PFSK-1 (cell line): Measurements from ENCODE around the gene NACC2.

Experiments
- FOXP2 ChIP-seq: optimal IDR thresholded peaks from 2 replicates; pipeline ENCODE3; 2011; ENCODE audit warnings: borderline replicate concordance, control low read depth, inconsistent platforms; ENCODE audit not compliant: insufficient read depth; ENCODE audit errors: extremely low read length, extremely low read depth
- POLR2AphosphoS5 ChIP-seq: IDR thresholded peaks from 2 replicates; pipeline ENCODE4 v1.6.1; 2012; ENCODE audit warnings: low read depth, mild to moderate bottlenecking, control low read depth, low read length, moderate library complexity
- SIN3A ChIP-seq: IDR thresholded peaks from 2 replicates; pipeline ENCODE4 v1.6.1; 2012; ENCODE audit warnings: mild to moderate bottlenecking, low read length, moderate library complexity, borderline replicate concordance; ENCODE audit not compliant: insufficient read depth
- TAF1 ChIP-seq: IDR thresholded peaks from 2 replicates; pipeline ENCODE4 v1.6.1; 2012; ENCODE audit warnings: low read length, control low read depth, borderline replicate concordance; ENCODE audit not compliant: insufficient read depth
- TF ChIP-seq, protein P1 (sequence below), 2 experiments: IDR thresholded peaks; 2 replicates each; pipeline versions ENCODE4 v1.6.1 to v1.8.0; 2011 to 2012; ENCODE audit warnings: low read depth in 2 of 2, low read length in 2 of 2, control low read depth in 1 of 2, inconsistent platforms in 1 of 2, mild to moderate bottlenecking in 1 of 2, moderate library complexity in 1 of 2; ENCODE audit not compliant: insufficient read depth in 1 of 2

The NACC2 gene

DNA sequence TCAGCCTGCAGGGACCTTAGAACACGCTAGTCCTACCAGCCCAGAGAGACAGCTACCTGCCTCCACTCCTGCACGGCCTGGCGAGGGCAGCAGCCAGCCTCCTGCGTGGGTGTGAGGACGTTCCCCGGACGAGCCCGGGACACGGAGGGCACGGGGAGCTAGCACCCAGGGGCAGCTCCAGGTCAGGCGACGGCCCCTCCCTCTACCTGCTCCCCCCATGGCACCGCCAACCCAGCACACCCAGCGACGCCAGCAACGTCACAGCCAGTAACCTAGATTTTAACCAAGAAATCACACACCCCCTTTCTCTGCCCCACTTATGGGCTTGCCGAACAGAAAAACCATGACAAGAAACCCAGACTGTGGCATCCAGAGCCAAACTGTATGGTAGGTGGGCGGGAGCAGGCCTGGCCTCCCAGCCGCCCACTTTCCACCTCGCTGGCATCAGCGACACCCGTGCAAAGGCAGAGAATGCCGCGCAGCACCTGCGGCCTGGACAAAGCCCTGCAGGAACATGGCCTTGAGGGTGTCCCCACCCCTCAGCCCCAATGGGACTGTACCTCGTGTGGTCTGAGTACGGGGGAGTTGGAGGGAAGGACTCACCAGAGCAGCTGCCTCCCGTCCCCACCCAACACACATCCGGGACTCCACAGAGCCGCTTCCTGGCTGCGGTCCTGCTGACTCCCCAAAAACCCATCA is 47.9 kb downstream of the NACC2 start:
- no peak for TF ChIP-seq POLR2AphosphoS5
- TF ChIP-seq, protein P1, sequence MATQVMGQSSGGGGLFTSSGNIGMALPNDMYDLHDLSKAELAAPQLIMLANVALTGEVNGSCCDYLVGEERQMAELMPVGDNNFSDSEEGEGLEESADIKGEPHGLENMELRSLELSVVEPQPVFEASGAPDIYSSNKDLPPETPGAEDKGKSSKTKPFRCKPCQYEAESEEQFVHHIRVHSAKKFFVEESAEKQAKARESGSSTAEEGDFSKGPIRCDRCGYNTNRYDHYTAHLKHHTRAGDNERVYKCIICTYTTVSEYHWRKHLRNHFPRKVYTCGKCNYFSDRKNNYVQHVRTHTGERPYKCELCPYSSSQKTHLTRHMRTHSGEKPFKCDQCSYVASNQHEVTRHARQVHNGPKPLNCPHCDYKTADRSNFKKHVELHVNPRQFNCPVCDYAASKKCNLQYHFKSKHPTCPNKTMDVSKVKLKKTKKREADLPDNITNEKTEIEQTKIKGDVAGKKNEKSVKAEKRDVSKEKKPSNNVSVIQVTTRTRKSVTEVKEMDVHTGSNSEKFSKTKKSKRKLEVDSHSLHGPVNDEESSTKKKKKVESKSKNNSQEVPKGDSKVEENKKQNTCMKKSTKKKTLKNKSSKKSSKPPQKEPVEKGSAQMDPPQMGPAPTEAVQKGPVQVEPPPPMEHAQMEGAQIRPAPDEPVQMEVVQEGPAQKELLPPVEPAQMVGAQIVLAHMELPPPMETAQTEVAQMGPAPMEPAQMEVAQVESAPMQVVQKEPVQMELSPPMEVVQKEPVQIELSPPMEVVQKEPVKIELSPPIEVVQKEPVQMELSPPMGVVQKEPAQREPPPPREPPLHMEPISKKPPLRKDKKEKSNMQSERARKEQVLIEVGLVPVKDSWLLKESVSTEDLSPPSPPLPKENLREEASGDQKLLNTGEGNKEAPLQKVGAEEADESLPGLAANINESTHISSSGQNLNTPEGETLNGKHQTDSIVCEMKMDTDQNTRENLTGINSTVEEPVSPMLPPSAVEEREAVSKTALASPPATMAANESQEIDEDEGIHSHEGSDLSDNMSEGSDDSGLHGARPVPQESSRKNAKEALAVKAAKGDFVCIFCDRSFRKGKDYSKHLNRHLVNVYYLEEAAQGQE (IDR thresholded peaks at IDR 0.05; ENCODE audit: insufficient read depth in 1 of 2, low read depth in 2 of 2, low read length in 2 of 2), result no peak
- TF ChIP-seq SIN3A, result no peak
- no peak for TF ChIP-seq TAF1
- TF ChIP-seq FOXP2, result no peak

DNA sequence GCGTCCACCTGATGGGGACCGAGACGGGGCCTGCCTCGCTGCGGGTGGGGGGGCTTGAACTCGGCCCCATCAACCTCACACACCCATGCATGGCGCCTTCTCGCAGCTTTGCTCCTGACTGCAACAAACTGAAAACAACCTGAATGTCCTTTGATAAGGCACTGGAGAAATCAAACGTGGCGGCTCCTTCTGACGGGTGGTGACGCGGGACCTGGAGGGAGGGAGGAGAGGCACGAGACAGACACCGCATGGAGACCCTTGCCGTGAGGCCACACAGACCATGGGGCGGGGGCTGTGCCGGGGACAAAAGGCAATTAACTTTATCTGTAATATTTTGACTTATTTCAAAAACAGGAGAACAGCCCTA is 48.6 kb downstream of the NACC2 start:
- TF ChIP-seq POLR2AphosphoS5 (no peak), SIN3A (no peak), FOXP2 (no peak), TAF1 (no peak)
- TF ChIP-seq, protein P1 (IDR thresholded peaks at IDR 0.05; ENCODE audit: insufficient read depth in 1 of 2, low read depth in 2 of 2, low read length in 2 of 2), result no peak

DNA sequence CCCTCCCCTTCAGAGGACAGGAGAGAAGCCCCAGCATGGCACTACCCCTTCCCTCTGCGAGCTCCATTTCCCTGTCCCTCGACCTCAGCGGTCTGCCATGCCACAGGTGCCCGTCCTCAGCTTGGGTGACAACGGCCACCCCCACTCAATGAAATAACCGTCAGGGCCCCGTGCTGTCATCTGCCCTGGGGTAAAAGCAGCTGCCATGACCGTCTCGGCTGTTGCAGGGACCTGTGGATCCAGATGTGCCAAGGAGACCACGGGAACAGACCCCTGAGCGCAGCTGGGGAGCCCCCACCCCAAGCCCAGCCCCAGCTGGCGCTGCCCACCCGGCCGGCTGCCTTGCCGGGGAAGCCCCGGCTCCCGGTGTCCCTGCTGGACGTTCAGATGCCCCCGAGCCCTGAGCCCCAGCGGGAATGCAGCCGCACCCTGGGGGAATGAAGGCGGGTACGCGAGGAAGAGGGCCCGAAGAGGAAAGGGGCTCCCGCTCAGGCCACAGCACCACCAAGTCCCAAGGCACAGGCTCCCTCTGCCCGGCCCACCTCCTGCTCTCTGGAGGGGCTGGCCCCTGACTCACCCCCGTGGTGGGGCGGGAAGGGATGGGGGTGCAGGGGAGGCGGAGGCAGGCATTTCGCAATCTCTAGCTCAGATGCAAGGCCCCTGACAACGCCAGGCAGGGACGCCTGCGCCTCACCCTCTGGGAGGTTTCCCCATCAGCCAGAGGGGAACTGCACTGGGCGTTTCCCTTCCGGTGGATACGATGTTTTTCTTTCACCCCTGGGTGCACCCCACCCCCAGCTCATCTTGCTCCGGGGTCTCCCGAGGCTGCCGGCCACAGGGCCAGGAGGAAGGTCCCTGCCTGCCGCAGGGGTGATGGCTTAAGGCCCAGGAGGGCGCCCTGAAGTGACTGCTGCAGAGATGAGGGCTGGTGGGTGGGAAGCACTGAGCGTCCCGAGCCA is 49.2 kb downstream of the NACC2 start:
- TF ChIP-seq POLR2AphosphoS5, result no peak
- no peak for TF ChIP-seq FOXP2
- no peak for TF ChIP-seq SIN3A
- TF ChIP-seq TAF1, result no peak
- TF ChIP-seq, protein P1 (IDR thresholded peaks at IDR 0.05; ENCODE audit: insufficient read depth in 1 of 2, low read depth in 2 of 2, low read length in 2 of 2), result no peak

DNA sequence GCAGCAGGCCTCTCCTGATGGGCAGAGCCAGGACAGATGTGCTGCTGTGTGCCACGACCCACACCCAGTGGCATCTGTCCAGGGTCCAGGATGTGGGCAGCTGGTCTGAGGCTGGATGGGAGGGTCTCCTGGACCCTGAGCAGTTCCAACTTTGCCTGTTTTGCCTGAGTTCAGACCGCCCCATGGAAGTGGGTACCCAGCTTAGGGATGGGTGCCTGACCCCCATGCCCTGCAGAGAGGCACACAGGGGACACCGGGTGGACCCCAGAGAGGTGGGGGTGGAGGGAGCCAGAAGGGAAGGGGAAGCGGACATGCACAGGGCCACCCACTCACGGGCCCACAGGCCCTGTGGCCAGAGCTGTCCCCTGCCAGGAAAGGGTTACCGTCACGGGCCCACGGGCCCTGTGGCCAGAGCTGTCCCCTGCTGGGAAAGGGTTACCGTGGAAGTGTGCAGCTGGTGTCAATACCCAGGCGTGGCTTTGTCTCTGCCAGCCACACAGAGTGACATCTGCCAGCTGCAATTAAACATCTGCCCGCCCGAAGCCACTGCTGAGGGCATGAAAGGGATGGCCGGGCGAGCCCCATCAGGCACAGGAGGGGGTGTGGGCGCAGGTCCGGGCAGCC is 50.0 kb downstream of the NACC2 start:
- TF ChIP-seq SIN3A, result no peak
- TF ChIP-seq, protein P1 (IDR thresholded peaks at IDR 0.05; ENCODE audit: insufficient read depth in 1 of 2, low read depth in 2 of 2, low read length in 2 of 2), result no peak
- no peak for TF ChIP-seq FOXP2
- no peak for TF ChIP-seq POLR2AphosphoS5
- TF ChIP-seq TAF1, result no peak
